Renal cortex interstitium (tissue), 15 donors: ENCODE results near the gene IL31. TPM values are rescaled to one million over a fixed set of nuclear protein-coding genes. Genes with fewer than 3 reads are reported as not detected.
"Not testable (repeated sequence)": the region's sequence is repeated elsewhere in the genome, so short reads cannot be mapped to it uniquely, and the experiment has no call there.

Experiments used
- DNase-seq, 11 donors: peaks; one replicate each; pipeline ENCODE4 v3.0.0-alpha.2; 2013; ENCODE audit warnings: low read depth in 9 of 11, low spot score in 4 of 11; ENCODE audit errors: extremely low read depth in 1 of 11
- long read RNA-seq, 16 experiments: transcript quantifications; one replicate each; lab custom pipeline, GENCODE V29; 2026
- polyA plus RNA-seq, 3 donors: library from polyadenylated mRNA; unstranded; fragments of 120-200 nt; gene quantifications; one replicate each; pipeline ENCODE4 v1.2.1, GENCODE V29; 2013; ENCODE audit not compliant: insufficient read length in 3 of 3

The IL31 gene
- under 1 TPM in 1 of 3 donors, not detected in 2; 0.33 TPM for polyA plus RNA-seq
- long read RNA-seq, donor 1, result 0 reads
- long read RNA-seq, donor 2, result 0 reads
- long read RNA-seq, donor 3, result 0 reads
- long read RNA-seq, donor 4, result 0 reads
- long read RNA-seq, donor 5, result 0 reads
- long read RNA-seq, donor 6, result 0 reads
- long read RNA-seq, donor 7, result 0 reads
- long read RNA-seq, donor 8, result 0 reads
- long read RNA-seq, donor 9, result 0 reads
- long read RNA-seq, donor 10, result 0 reads
- long read RNA-seq, donor 11, result 0 reads
- long read RNA-seq, donor 12, result 0 reads
- long read RNA-seq, donor 13, result 0 reads
- long read RNA-seq, donor 14, result 0 reads
- long read RNA-seq, donor 15, result 0 reads
- long read RNA-seq, donor 16, result 0 reads

- no peak for DNase-seq
Measured at GRCh38 chr12:122174155-122174845, at the start of gene IL31. TSS of gene IL31 (minus strand) at chr12:122174221. CDS start at chr12:122174172, 49 bp downstream.

DNA sequence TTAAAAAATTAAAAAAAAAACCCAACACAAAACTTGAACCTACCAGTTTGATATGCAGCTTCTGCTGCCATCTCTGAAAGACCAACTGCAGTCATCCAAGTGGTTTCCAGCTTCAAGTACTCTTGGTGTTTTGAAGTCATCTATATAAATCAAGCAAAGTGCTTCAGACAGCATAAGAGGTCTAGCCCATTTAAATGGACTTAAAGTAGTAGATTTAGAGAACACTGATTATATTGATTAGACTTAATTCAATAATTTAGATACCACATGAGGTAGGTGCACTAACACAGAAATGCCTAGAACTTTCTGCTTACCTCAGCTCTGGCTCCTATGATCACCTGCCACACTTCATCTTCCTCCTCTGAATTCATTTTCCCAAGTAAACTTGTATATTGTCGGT lies 42.4 kb upstream of the IL31 start:
- DNase-seq, result no peak

DNA sequence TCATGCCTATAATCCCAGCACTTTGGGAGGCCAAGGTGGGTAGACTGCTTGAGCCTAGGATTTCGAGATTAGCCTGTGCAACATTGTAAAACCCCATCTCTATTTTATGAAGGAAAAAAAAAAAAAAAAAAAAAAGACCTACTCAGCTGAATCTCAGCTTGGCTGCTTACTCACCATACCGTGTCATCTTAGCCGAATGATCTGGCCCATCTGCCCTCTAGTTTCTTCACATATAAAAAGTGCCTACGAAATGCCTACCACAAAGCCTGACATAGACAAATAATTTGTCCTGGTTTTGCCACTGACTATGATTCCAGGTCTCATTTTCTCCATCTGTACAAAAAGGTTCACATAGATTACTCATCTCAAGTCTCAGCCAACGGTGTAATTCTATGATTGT lies 41.8 kb upstream of the IL31 start:
- no peak for DNase-seq

DNA sequence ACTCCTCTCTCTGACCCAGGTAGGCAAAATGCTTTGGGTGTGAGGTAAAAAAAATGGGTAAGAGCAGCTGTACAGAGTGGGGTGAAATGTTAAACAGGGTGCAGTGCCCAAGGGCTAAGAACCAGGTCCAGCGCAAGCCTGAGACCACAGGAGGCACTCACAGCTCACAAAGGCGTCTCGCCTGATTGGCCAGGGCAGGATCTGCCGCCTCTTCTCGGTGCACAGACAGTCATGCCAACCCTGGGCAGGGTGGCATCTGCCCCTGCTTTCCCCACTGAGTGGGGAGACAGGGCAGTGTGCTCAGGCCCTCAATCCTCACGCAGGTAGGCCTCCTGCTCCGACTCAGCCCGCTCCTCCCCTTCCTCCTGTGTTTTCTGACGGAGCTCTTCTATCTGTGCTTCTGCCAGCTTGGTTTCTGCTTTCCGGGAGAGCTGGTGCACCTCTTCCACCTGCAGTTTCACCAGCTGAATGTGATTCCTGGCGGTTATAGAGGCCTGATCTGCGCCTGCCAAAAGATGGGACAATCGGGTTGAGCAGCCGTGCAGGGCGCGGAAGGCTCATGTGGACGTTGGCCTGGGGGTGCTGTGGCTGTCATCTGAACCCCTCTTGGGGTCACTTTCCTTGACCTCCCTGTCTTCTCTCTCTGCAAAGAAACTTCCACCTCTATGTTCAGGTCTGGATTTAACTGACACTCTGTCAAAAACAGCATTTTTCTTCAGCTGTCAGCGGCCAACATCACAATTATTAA lies 34.2 kb upstream of the IL31 start:
- no peak for DNase-seq

GRCh38 chr12:122207391-122207790 lies 33.4 kb upstream of the IL31 start:
- no peak for DNase-seq

GRCh38 chr12:122206976-122207375 lies 33.0 kb upstream of the IL31 start:
- no peak for DNase-seq

DNA sequence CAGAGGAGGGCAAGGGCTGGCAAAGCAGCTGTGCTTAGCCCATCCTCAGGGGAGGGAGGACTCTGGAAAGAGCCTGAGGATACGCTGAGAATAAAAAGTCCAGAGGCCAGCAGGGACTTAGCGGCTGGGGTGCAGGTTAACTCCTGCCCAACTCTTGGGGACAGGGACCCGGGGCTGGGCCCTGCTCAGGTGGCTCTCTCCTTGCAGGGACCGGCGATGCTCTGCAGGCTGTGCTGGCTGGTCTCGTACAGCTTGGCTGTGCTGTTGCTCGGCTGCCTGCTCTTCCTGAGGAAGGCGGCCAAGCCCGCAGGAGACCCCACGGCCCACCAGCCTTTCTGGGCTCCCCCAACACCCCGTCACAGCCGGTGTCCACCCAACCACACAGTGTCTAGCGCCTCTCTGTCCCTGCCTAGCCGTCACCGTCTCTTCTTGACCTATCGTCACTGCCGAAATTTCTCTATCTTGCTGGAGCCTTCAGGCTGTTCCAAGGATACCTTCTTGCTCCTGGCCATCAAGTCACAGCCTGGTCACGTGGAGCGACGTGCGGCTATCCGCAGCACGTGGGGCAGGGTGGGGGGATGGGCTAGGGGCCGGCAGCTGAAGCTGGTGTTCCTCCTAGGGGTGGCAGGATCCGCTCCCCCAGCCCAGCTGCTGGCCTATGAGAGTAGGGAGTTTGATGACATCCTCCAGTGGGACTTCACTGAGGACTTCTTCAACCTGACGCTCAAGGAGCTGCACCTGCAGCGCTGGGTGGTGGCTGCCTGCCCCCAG lies 32.3 kb upstream of the IL31 start:
- DNase-seq, result no peak

GRCh38 chr12:122205053-122205925 lies 31.3 kb upstream of the IL31 start:
- no peak for DNase-seq

DNA sequence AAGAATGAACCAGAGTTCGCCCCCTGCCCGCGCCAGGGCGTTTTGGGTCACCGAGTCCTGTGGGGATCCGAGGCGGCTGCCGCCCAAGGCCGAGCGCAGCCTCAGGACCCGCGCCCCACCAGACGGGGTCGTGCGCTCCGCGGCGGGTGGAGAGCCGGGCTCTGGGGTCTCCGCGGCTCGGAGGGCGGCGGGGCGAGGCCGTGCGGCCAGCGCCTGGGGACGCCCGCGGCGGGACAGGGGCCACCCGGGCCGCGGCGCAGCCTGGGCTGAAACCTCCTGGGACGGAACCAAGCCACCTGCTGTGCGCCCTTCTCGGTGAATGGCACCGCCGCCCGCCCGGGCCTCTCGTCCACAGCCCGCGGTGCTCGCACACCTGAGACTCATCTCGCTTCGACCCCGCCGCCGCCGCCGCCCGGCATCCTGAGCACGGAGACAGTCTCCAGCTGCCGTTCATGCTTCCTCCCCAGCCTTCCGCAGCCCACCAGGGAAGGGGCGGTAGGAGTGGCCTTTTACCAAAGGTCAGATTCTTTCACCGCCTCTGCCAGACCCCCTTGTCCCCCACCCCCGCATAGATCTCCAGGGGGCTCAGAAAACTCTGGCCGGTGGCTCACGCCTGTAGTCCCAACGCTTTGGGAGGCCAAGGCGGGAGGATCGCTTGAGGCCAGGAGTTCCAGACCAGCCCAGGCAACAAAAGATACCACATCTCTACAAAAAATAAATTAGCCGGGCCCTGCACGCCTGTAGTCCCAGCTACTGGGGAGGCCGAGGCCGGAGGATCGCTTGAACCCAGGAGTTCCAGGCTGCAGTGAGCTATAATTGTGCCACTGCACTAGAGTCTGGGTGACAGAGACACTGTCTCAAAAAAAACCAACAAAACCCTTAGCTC lies 30.4 kb upstream of the IL31 start:
- DNase-seq, result no peak

DNA sequence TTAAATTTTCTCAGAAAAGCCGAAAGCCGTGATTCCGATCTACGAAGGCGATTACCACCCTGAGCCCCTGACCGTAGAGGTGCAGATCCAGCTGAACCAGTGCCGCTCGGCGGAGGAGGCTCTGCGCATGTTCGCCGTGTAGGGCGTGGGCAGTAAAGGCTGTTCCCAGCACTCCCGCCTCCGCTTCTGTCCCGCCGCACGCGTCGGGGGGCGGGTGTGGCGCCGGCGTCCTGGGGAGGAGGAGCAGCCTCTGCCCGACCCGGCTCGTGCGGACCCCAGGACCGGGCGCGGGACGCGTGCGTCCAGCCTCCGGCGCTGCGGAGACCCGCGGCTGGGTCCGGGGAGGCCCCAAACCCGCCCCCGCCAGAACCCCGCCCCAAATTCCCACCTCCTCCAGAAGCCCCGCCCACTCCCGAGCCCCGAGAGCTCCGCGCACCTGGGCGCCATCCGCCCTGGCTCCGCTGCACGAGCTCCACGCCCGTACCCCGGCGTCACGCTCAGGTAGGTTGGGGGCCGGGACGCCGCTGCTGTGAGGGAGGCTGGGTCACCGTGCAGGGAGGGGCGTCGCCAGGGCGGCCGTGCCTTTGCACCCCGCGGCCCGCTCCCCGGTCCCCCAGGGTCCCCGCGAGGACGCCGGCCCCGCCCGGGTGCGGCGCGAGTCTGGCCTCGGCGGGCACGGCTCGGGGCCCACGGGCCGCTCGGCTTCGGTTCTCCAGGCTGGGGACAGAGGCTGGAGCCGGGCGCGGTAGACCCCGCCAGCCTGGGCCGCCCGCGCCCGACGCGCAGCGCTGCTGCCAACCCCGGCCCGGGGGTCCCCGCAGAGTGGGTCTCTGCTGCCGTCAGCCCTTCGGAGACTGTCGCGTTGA lies 29.5 kb upstream of the IL31 start, which contains the start of gene B3GNT4:
Gene B3GNT4, plus strand, starts transcription at position 409 of the 866 bp plus-strand sequence. CDS start 910 bp downstream, outside the sequence.
- peak in 3 of 11 donors; percentile 40 to 54 (median 44) for DNase-seq

DNA sequence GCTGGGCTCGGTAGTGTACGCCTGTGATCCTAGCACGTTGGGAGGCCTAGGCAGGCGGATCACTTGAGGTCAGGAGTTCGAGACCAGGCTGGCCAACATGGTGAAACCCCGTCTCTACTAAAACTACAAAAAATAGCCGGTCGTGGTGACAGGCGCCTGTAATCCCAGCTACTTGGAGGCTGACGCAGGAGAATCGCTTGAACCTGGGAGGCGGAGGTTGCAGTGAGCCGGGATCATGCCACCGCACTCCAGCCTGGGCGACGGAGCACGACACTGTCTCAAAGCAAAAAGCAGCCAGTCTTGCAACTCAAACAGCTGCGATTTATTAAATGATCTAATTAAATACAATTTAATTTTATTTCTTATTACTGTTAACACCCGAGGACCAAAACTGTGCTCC lies 28.8 kb upstream of the IL31 start:
- not testable (repeated sequence) for DNase-seq

- no peak for DNase-seq
Measured at GRCh38 chr12:122202017-122202416, 28.0 kb upstream of the IL31 start.

GRCh38 chr12:122201381-122201780 lies 27.4 kb upstream of the IL31 start:
- DNase-seq, result no peak

- DNase-seq, result no peak
Measured at GRCh38 chr12:122200541-122201175, 26.6 kb upstream of the IL31 start.

- no peak for DNase-seq
Measured at GRCh38 chr12:122199484-122200355, 25.7 kb upstream of the IL31 start.
